H9 (cell line): ENCODE measurements around the gene DLL4. TPM values are rescaled to one million over a fixed set of nuclear protein-coding genes. Genes with fewer than 3 reads are reported as not detected.

Experiments
- DNase-seq: peaks from one replicate; pipeline ENCODE4 v3.0.0-alpha.2; 2017
- H2AFZ ChIP-seq: one replicate; pipeline ENCODE4 v1.6.1; 2013; ENCODE audit warnings: mild to moderate bottlenecking, low read length, control low read depth, moderate library complexity
- H2AK5ac ChIP-seq: 2 replicates; pipeline ENCODE4 v1.6.1; 2013; ENCODE audit warnings: low read length, control low read depth, mixed read lengths; ENCODE audit not compliant: insufficient read length
- H2BK120ac ChIP-seq: one replicate; pipeline ENCODE4 v1.6.1; 2013; ENCODE audit warnings: low read depth, mild to moderate bottlenecking, low read length, control low read depth, inconsistent platforms; ENCODE audit not compliant: poor library complexity, severe bottlenecking
- H2BK12ac ChIP-seq: 2 replicates; pipeline ENCODE4 v1.6.1; 2013; ENCODE audit warnings: low read length, control low read depth, mixed read lengths, low read depth; ENCODE audit not compliant: insufficient read length
- H2BK15ac ChIP-seq: 2 replicates; pipeline ENCODE4 v1.6.1; 2013; ENCODE audit warnings: low read depth, low read length, control low read depth
- H2BK20ac ChIP-seq: one replicate; pipeline ENCODE4 v1.6.1; 2013; ENCODE audit warnings: low read depth, mild to moderate bottlenecking, low read length, control low read depth, inconsistent platforms; ENCODE audit not compliant: poor library complexity, severe bottlenecking
- H2BK5ac ChIP-seq: 2 replicates; pipeline ENCODE4 v1.6.1; 2013; ENCODE audit warnings: low read length, control low read depth, mixed read lengths; ENCODE audit not compliant: insufficient read length
- H3K14ac ChIP-seq: 2 replicates; pipeline ENCODE4 v1.6.1; 2013; ENCODE audit warnings: low read length, control low read depth; ENCODE audit not compliant: insufficient read depth
- H3K18ac ChIP-seq: 2 replicates; pipeline ENCODE4 v1.6.1; 2013; ENCODE audit warnings: low read depth, mild to moderate bottlenecking, mixed read lengths, low read length, control low read depth; ENCODE audit not compliant: insufficient read length
- H3K23ac ChIP-seq: 2 replicates; pipeline ENCODE4 v1.6.1; 2013; ENCODE audit warnings: low read length, control low read depth, mixed read lengths, low read depth; ENCODE audit not compliant: insufficient read length
- H3K23me2 ChIP-seq: 2 replicates; pipeline ENCODE4 v1.6.1; 2013; ENCODE audit warnings: low read depth, mild to moderate bottlenecking, mixed read lengths, low read length, control low read depth; ENCODE audit not compliant: insufficient read length, poor library complexity, severe bottlenecking
- H3K27ac ChIP-seq: 2 replicates; pipeline ENCODE4 v1.5.1; 2013; ENCODE audit warnings: low read length, control low read depth, mixed read lengths, low read depth; ENCODE audit not compliant: insufficient read length
- H3K27me3 ChIP-seq: 2 replicates; pipeline ENCODE4 v1.6.1; 2013; ENCODE audit warnings: low read length, control low read depth, inconsistent platforms; ENCODE audit not compliant: insufficient read depth
- H3K4ac ChIP-seq: 2 replicates; pipeline ENCODE4 v1.6.1; 2013; ENCODE audit warnings: low read depth, mild to moderate bottlenecking, control low read depth, inconsistent platforms, low read length, moderate library complexity
- H3K4me1 ChIP-seq: 2 replicates; pipeline ENCODE4 v1.6.1; 2013; ENCODE audit warnings: low read length, control low read depth, inconsistent platforms; ENCODE audit not compliant: insufficient read depth
- H3K4me2 ChIP-seq: 2 replicates; pipeline ENCODE4 v1.6.1; 2013; ENCODE audit warnings: low read length, control low read depth, mixed read lengths; ENCODE audit not compliant: insufficient read length, insufficient read depth
- H3K56ac ChIP-seq: 2 replicates; pipeline ENCODE4 v1.6.1; 2013; ENCODE audit warnings: low read depth, mild to moderate bottlenecking, mixed read lengths, low read length, control low read depth; ENCODE audit not compliant: insufficient read length
- H3K79me1 ChIP-seq: 2 replicates; pipeline ENCODE4 v1.6.1; 2013; ENCODE audit warnings: low read depth, mild to moderate bottlenecking, moderate library complexity, low read length, control low read depth, inconsistent platforms; ENCODE audit not compliant: insufficient read depth, poor library complexity, severe bottlenecking
- H3K79me2 ChIP-seq: 2 replicates; pipeline ENCODE4 v1.6.1; 2013; ENCODE audit warnings: low read length, control low read depth, inconsistent platforms; ENCODE audit not compliant: insufficient read depth
- H3K9ac ChIP-seq: 2 replicates; pipeline ENCODE4 v1.6.1; 2013; ENCODE audit warnings: low read length, control low read depth, mixed read lengths; ENCODE audit not compliant: insufficient read length; ENCODE audit errors: extremely low read depth
- H3K9me3 ChIP-seq: one replicate; pipeline ENCODE4 v1.6.1; 2013; ENCODE audit warnings: low read depth, low read length, inconsistent platforms; ENCODE audit not compliant: control insufficient read depth
- H3T11ph ChIP-seq: one replicate; pipeline ENCODE4 v1.6.1; 2013; ENCODE audit warnings: mild to moderate bottlenecking, low read length, control low read depth, inconsistent platforms
- H4K20me1 ChIP-seq: one replicate; pipeline ENCODE4 v1.6.1; 2013; ENCODE audit not compliant: control insufficient read depth, insufficient read length, insufficient read depth
- H4K5ac ChIP-seq: 2 replicates; pipeline ENCODE4 v1.6.1; 2013; ENCODE audit warnings: low read depth, mild to moderate bottlenecking, mixed read lengths, low read length, control low read depth; ENCODE audit not compliant: insufficient read length
- H4K8ac ChIP-seq: replicated peaks from 2 replicates; pipeline ENCODE4 v1.6.1; 2013; ENCODE audit warnings: low read length, control low read depth, mixed read lengths, low read depth; ENCODE audit not compliant: insufficient read length
- H4K91ac ChIP-seq: 2 replicates; pipeline ENCODE4 v1.6.1; 2013; ENCODE audit warnings: low read depth, mild to moderate bottlenecking, moderate library complexity, mixed read lengths, low read length, control low read depth; ENCODE audit not compliant: insufficient read length
- H3K27ac Mint-ChIP-seq, 3 experiments: 2 replicates in 2 of 3; 3 replicates in 1 of 3; pipeline ENCODE4 v1.8.0; 2020 to 2021; ENCODE audit warnings: mixed read lengths in 3 of 3, mild to moderate bottlenecking in 1 of 3, moderate library complexity in 1 of 3
- H3K27me3 Mint-ChIP-seq: 2 replicates; pipeline ENCODE4 v1.8.0; 2021; ENCODE audit warnings: low read depth, mild to moderate bottlenecking, moderate library complexity, mixed read lengths
- H3K36me3 Mint-ChIP-seq, 3 experiments: 2 replicates in 2 of 3; 3 replicates in 1 of 3; pipeline ENCODE4 v1.8.0; 2020 to 2021; ENCODE audit warnings: low read depth in 3 of 3, mixed read lengths in 3 of 3; ENCODE audit not compliant: insufficient read depth in 1 of 3
- H3K4me1 Mint-ChIP-seq, 2 experiments: 2 replicates each; pipeline ENCODE4 v1.8.0; 2020; ENCODE audit warnings: mixed read lengths in 2 of 2
- H3K4me3 Mint-ChIP-seq, 2 experiments: 2 replicates in 1 of 2; 3 replicates in 1 of 2; pipeline ENCODE4 v1.8.0; 2020 to 2021; ENCODE audit warnings: mild to moderate bottlenecking in 2 of 2, mixed read lengths in 2 of 2, moderate library complexity in 1 of 2
- H3K9me3 Mint-ChIP-seq, 2 experiments: 2 replicates in 1 of 2; 3 replicates in 1 of 2; pipeline ENCODE4 v1.8.0; 2020; ENCODE audit warnings: mild to moderate bottlenecking in 2 of 2, mixed read lengths in 2 of 2, moderate library complexity in 1 of 2
- CTCF ChIP-seq: fragments of 200-600 bp; sonication (generic); conservative IDR thresholded peaks from 3 replicates; pipeline ENCODE4 v1.8.0; 2021; ENCODE audit warnings: antibody characterized with exemption, mild to moderate bottlenecking
- WGBS: extraction: QIAGEN DNeasy Blood & Tissue Kit; methylation state at CpG from one replicate; pipeline ENCODE4 v1.1.7; 2013; ENCODE audit warnings: missing lambda C conversion rate, low lambda C conversion rate, mixed read lengths; ENCODE audit not compliant: insufficient read length; ENCODE audit errors: extremely low coverage; 5-methylcytosine and 5-hydroxymethylcytosine counted together
- total RNA-seq: library from RNA; stranded (reverse); gene quantifications from 2 replicates; pipeline ENCODE4 v1.2.1, GENCODE V29; 2021

The DLL4 gene
- total RNA-seq, 1 experiment from 2014 or later = 0.28 TPM

- WGBS = no CpG with 5 or more reads among the region's 15 CpGs
- Histone ChIP-seq H3K9ac (no peak overlapping the region), H3K79me1 (no peaks in the 10 kb centered on the region), H2AFZ (no peak overlapping the region), H3K79me2 (no peaks in the 10 kb centered on the region), H4K5ac (no peak overlapping the region), H2BK20ac (no peak overlapping the region), H2BK12ac (no peak overlapping the region), H3K23me2 (no peaks in the 10 kb centered on the region), H4K91ac (no peak overlapping the region), H2AK5ac (no peak overlapping the region), H4K20me1 (no peaks in the 10 kb centered on the region), H3K18ac (no peak overlapping the region), H3K4ac (no peak overlapping the region), H3K4me2 (no peak overlapping the region), H3K9me3 (no peaks in the 10 kb centered on the region), H4K8ac (no peak overlapping the region), H2BK120ac (no peak overlapping the region), H2BK15ac (no peak overlapping the region), H3K23ac (no peak overlapping the region), H3K27ac (no peak overlapping the region), H3K4me1 (no peaks in the 10 kb centered on the region), H3K14ac (no peak overlapping the region; the same call in 1 of the 2 replicates), H3K27me3 (peaks cover 7% of the 10 kb centered on the region; the same call in 1 of the 2 replicates), H3K56ac (no peak overlapping the region), H2BK5ac (no peak overlapping the region), H3T11ph (no peak overlapping the region)
- TF ChIP-seq CTCF = no peak
- Mint-ChIP-seq H3K27ac (no peak overlapping the region), H3K9me3 (no peaks in the 10 kb centered on the region), H3K4me1 (peaks cover 7 to 13% of the 10 kb centered on the region in 2 experiments), H3K4me3 (no peak overlapping the region), H3K36me3 (no peaks in the 10 kb centered on the region; a peak in 1 of 7 replicates), H3K27me3 (peaks cover 81% of the 10 kb centered on the region)
- DNase-seq = no peak
Observed at GRCh38 chr15:40918146-40918798, 10.9 kb upstream of the DLL4 start.
